ENCODE results near the gene STXBP4. TPM values are rescaled to one million over a fixed set of nuclear protein-coding genes. Genes with fewer than 3 reads are reported as not detected.
A peak's percentile ranks its signal among the peaks of the same experiment; 100 is the strongest.

STXBP4 gene
- total and polyA plus RNA-seq, 2 experiments from 2014 or later: 25.0 to 52.1 TPM

DNA sequence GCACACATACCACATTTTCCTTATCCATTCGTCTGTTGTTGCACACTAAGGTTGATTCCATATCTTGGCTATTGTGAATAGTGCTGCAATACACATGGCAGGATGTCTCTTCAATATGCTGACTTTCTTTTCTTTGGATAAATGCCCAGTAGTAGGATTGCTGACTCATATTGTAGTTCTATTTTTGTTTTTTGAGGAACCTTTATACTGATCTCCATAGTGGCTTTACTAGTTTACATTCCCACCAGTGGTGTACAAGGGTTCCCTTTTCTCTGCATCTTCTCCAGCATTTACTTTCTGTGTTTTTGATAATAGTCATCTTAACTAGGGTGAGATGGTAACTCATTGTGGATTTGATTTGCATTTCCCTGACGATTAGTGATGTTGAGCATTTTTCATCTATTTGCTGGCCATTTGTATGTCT is 118.1 kb downstream of the STXBP4 start:
- Mint-ChIP-seq H3K27ac (peak overlapping the region; percentile 10; the same call in 1 of the 2 replicates), H3K4me3 (no peak overlapping the region), H3K4me1 (peaks cover 9% of the 10 kb centered on the region; the same call in 2 of the 3 replicates), H3K9me3 (no peaks in the 10 kb centered on the region), H3K27me3 (ENCODE audit: insufficient read depth, low read depth, poor library complexity) (no peaks in the 10 kb centered on the region), H3K36me3 (ENCODE audit: low read depth) (peaks cover 4% of the 10 kb centered on the region; the same call in 1 of the 3 replicates)
- H4K20me1 ChIP-seq (replicated peaks; ENCODE audit: insufficient read depth): no peaks in the 10 kb centered on the region
- H3K4me3 ChIP-seq: no peak overlapping the region
- TF ChIP-seq EZH2 (IDR thresholded peaks at IDR 0.05; ENCODE audit: low read depth, unreplicated experiment): no peak
- TF ChIP-seq EZH2phosphoT487 (IDR thresholded peaks at IDR 0.05; ENCODE audit: unreplicated experiment): no peak
- no peak for TF ChIP-seq ETS1 (IDR thresholded peaks at IDR 0.05)
- no peak for TF ChIP-seq REST (IDR thresholded peaks at IDR 0.05; ENCODE audit: unreplicated experiment)
- TF ChIP-seq JUNB (IDR thresholded peaks at IDR 0.05; ENCODE audit: unreplicated experiment): no peak
- DNase-seq (ENCODE audit: low spot score) (no peak), ATAC-seq (no peak)
- no peaks in the 10 kb centered on the region for H3K27me3 ChIP-seq (ENCODE audit: insufficient read depth)
- H3K79me2 ChIP-seq (replicated peaks; ENCODE audit: insufficient read depth): no peaks in the 10 kb centered on the region
- H3F3A ChIP-seq (replicated peaks; ENCODE audit: low read depth): no peaks in the 10 kb centered on the region
- no peak overlapping the region for H3K27ac ChIP-seq (ENCODE audit: low read depth)
- no peak overlapping the region for H2AFZ ChIP-seq
- H3K9me2 ChIP-seq (ENCODE audit: insufficient read depth): no peaks in the 10 kb centered on the region
- no peak overlapping the region for H3K4me2 ChIP-seq
- peaks cover 9% of the 10 kb centered on the region for H3K4me1 ChIP-seq (ENCODE audit: insufficient read depth)
- H3K36me3 ChIP-seq (ENCODE audit: insufficient read depth): no peaks in the 10 kb centered on the region

DNA sequence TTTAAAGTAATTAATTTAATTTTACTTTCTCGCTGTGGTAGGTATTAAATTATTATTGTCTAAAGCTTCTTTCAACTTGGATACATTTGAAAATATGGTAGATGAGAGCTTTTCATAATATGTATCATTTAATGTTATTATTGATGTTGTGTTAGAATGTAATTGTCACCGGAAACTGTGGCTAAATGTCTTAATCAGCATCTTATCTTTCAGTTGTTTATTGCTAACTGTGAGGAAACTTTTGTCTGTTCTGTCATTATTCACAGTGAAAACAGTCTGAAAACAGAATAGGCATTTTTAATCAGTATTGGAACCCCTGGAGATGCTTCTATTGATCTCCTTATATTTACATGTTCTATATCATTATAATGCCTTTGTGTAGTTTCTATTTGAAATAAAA is 120.7 kb downstream of the STXBP4 start:
- Histone ChIP-seq H3K27ac (ENCODE audit: low read depth) (no peak overlapping the region), H3K79me2 (replicated peaks; ENCODE audit: insufficient read depth) (no peaks in the 10 kb centered on the region), H3K4me1 (ENCODE audit: insufficient read depth) (peaks cover 9% of the 10 kb centered on the region), H2AFZ (no peak overlapping the region), H3K9me2 (ENCODE audit: insufficient read depth) (no peaks in the 10 kb centered on the region), H3K4me3 (no peak overlapping the region), H4K20me1 (replicated peaks; ENCODE audit: insufficient read depth) (no peaks in the 10 kb centered on the region), H3K4me2 (no peak overlapping the region), H3K27me3 (ENCODE audit: insufficient read depth) (no peaks in the 10 kb centered on the region), H3K36me3 (ENCODE audit: insufficient read depth) (no peaks in the 10 kb centered on the region), H3F3A (replicated peaks; ENCODE audit: low read depth) (no peaks in the 10 kb centered on the region)
- peaks cover 9% of the 10 kb centered on the region; the same call in 2 of the 3 replicates for H3K4me1 Mint-ChIP-seq
- ATAC-seq: no peak
- DNase-seq (ENCODE audit: low spot score): no peak
- no peaks in the 10 kb centered on the region for H3K9me3 Mint-ChIP-seq
- H3K36me3 Mint-ChIP-seq (ENCODE audit: low read depth): no peaks in the 10 kb centered on the region
- no peaks in the 10 kb centered on the region for H3K27me3 Mint-ChIP-seq (ENCODE audit: insufficient read depth, low read depth, poor library complexity)
- H3K4me3 Mint-ChIP-seq: no peak overlapping the region
- H3K27ac Mint-ChIP-seq: 0 out of 2 replicates have a peak overlapping the region, but pooled peaks have one; percentile 65
- TF ChIP-seq POLR2AphosphoS5 (IDR thresholded peaks at IDR 0.05; ENCODE audit: low read depth) (no peak), ETS1 (IDR thresholded peaks at IDR 0.05) (no peak), NANOG (IDR thresholded peaks at IDR 0.05; ENCODE audit: borderline replicate concordance) (no peak), CREB1 (CRISPR knock-in tag; IDR thresholded peaks at IDR 0.05; ENCODE audit: low read depth) (no peak), ZNF331 (CRISPR knock-in tag; IDR thresholded peaks at IDR 0.05; ENCODE audit: low read depth) (no peak), EZH2phosphoT487 (IDR thresholded peaks at IDR 0.05; ENCODE audit: unreplicated experiment) (no peak), CTCF (conservative IDR thresholded peaks at IDR 0.05; ENCODE audit: low read depth in 2 of 2) (no peak)
